Thymus (tissue), 11 donors: ENCODE measurements around the gene NKTR. TPM values are rescaled to one million over a fixed set of nuclear protein-coding genes. Genes with fewer than 3 reads are reported as not detected.

Experiments
- DNase-seq, 9 donors: peaks; one replicate each; pipeline ENCODE4 v3.0.0-alpha.2; 2013; ENCODE audit warnings: low spot score in 9 of 9, low read depth in 6 of 9, missing footprints in 1 of 9
- H3K27ac ChIP-seq, 2 donors: one replicate each; pipeline ENCODE4 v1.5.1; 2013; ENCODE audit warnings: control low read depth in 1 of 2, low read depth in 1 of 2, low read length in 1 of 2, mild to moderate bottlenecking in 1 of 2, moderate library complexity in 1 of 2
- H3K27me3 ChIP-seq, 2 donors: one replicate each; pipeline ENCODE4 v1.5.1; 2013; ENCODE audit warnings: low read length in 1 of 2; ENCODE audit not compliant: control insufficient read depth in 2 of 2, insufficient read depth in 1 of 2
- H3K36me3 ChIP-seq, 2 donors: one replicate each; pipeline ENCODE4 v1.5.1; 2013; ENCODE audit warnings: low read length in 1 of 2, mild to moderate bottlenecking in 1 of 2, moderate library complexity in 1 of 2; ENCODE audit not compliant: control insufficient read depth in 2 of 2, insufficient read depth in 2 of 2
- H3K4me1 ChIP-seq, 2 donors: one replicate each; pipeline ENCODE4 v1.5.1; 2013; ENCODE audit warnings: low read length in 2 of 2; ENCODE audit not compliant: control insufficient read depth in 2 of 2, insufficient read depth in 2 of 2
- H3K4me3 ChIP-seq, 2 donors: one replicate each; pipeline ENCODE4 v1.5.1; 2013; ENCODE audit warnings: low read length in 2 of 2, control low read depth in 1 of 2, mild to moderate bottlenecking in 1 of 2
- H3K9me3 ChIP-seq, 2 donors: one replicate each; pipeline ENCODE4 v1.5.1; 2013; ENCODE audit warnings: low read length in 1 of 2, mild to moderate bottlenecking in 1 of 2; ENCODE audit not compliant: control insufficient read depth in 2 of 2, insufficient read depth in 1 of 2
- WGBS: extraction: QIAGEN DNeasy Blood & Tissue Kit; methylation state at CpG from one replicate; pipeline ENCODE4 v1.1.7; 2013; 5-methylcytosine and 5-hydroxymethylcytosine counted together
- polyA plus RNA-seq: library from polyadenylated mRNA; stranded (reverse); fragments of 200-250 nt; gene quantifications from one replicate; pipeline ENCODE4 v1.2.3, GENCODE V29; 2013
- total RNA-seq: library from RNA; stranded (reverse); fragments of 120-200 nt; gene quantifications from one replicate; pipeline ENCODE4 v1.2.4, GENCODE V29; 2013
- donor health status: healthy.

Gene NKTR
- total and polyA plus RNA-seq, 2 donors: 32.1 to 52.9 TPM

GRCh38 chr3:42633544-42633943 is 33.1 kb downstream of the NKTR start:
- no peaks in the 10 kb centered on the region for H3K4me1 ChIP-seq
- WGBS: 98% methylated on average over 6 of the region's 6 CpGs
- H3K27me3 ChIP-seq: no peaks in the 10 kb centered on the region
- H3K27ac ChIP-seq: no peak overlapping the region
- peaks cover 43 to 81% of the 10 kb centered on the region in 2 donors for H3K36me3 ChIP-seq
- no peaks in the 10 kb centered on the region for H3K9me3 ChIP-seq
- DNase-seq: no peak
- no peak overlapping the region for H3K4me3 ChIP-seq

- 95% methylated on average over 2 of the region's 2 CpGs for WGBS
- Histone ChIP-seq H3K9me3 (no peaks in the 10 kb centered on the region), H3K27ac (no peak overlapping the region), H3K4me3 (no peak overlapping the region), H3K27me3 (no peaks in the 10 kb centered on the region), H3K4me1 (no peaks in the 10 kb centered on the region), H3K36me3 (peaks cover 53 to 92% of the 10 kb centered on the region in 2 donors)
- DNase-seq: no peak
Measured at GRCh38 chr3:42635111-42635510, 34.6 kb downstream of the NKTR start.

- no peaks in the 10 kb centered on the region for H3K4me1 ChIP-seq
- no peak overlapping the region for H3K27ac ChIP-seq
- H3K36me3 ChIP-seq: peaks cover 56 to 86% of the 10 kb centered on the region in 2 donors
- WGBS: 98% methylated on average over 6 of the region's 6 CpGs
- H3K4me3 ChIP-seq: no peak overlapping the region
- no peak for DNase-seq
- H3K27me3 ChIP-seq: no peaks in the 10 kb centered on the region
- no peaks in the 10 kb centered on the region for H3K9me3 ChIP-seq
Measured at GRCh38 chr3:42637001-42637400, 36.5 kb downstream of the NKTR start.

- WGBS: 92% methylated on average over 6 of the region's 6 CpGs
- H3K27ac ChIP-seq: no peak overlapping the region
- no peaks in the 10 kb centered on the region for H3K4me1 ChIP-seq
- H3K9me3 ChIP-seq: no peaks in the 10 kb centered on the region
- H3K27me3 ChIP-seq: no peaks in the 10 kb centered on the region
- no peak for DNase-seq
- peaks cover 59 to 85% of the 10 kb centered on the region in 2 donors for H3K36me3 ChIP-seq
- H3K4me3 ChIP-seq: no peak overlapping the region
Measured at GRCh38 chr3:42638339-42638842, 37.9 kb downstream of the NKTR start.

GRCh38 chr3:42639192-42639591 is 38.7 kb downstream of the NKTR start:
- no peak for DNase-seq
- H3K4me1 ChIP-seq: no peaks in the 10 kb centered on the region
- H3K27me3 ChIP-seq: no peaks in the 10 kb centered on the region
- no peaks in the 10 kb centered on the region for H3K9me3 ChIP-seq
- 97% methylated on average over 6 of the region's 6 CpGs for WGBS
- no peak overlapping the region for H3K27ac ChIP-seq
- H3K36me3 ChIP-seq: peaks cover 60 to 86% of the 10 kb centered on the region in 2 donors
- H3K4me3 ChIP-seq: no peak overlapping the region

GRCh38 chr3:42640129-42640528 is 39.6 kb downstream of the NKTR start:
- H3K27ac ChIP-seq: no peak overlapping the region
- H3K27me3 ChIP-seq: no peaks in the 10 kb centered on the region
- H3K4me1 ChIP-seq: no peaks in the 10 kb centered on the region
- no peaks in the 10 kb centered on the region for H3K9me3 ChIP-seq
- H3K4me3 ChIP-seq: no peak overlapping the region
- no peak for DNase-seq
- peaks cover 68 to 90% of the 10 kb centered on the region in 2 donors for H3K36me3 ChIP-seq

- DNase-seq: no peak
- Histone ChIP-seq H3K4me3 (no peak overlapping the region), H3K27me3 (no peaks in the 10 kb centered on the region), H3K36me3 (peaks cover 70 to 91% of the 10 kb centered on the region in 2 donors), H3K27ac (no peak overlapping the region), H3K9me3 (no peaks in the 10 kb centered on the region), H3K4me1 (no peaks in the 10 kb centered on the region)
- 97% methylated on average over 6 of the region's 6 CpGs for WGBS
Measured at GRCh38 chr3:42640771-42641370, 40.4 kb downstream of the NKTR start.

- DNase-seq: no peak
- Histone ChIP-seq H3K27ac (no peak overlapping the region), H3K9me3 (no peaks in the 10 kb centered on the region), H3K36me3 (peaks cover 45 to 60% of the 10 kb centered on the region in 2 donors), H3K27me3 (peaks cover 0 to 3% of the 10 kb centered on the region in 2 donors), H3K4me1 (peaks cover 5 to 17% of the 10 kb centered on the region in 2 donors), H3K4me3 (no peak overlapping the region)
- WGBS: 97% methylated on average over 5 of the region's 5 CpGs
Measured at GRCh38 chr3:42647821-42648459, 47.5 kb downstream of the NKTR start.

- peaks cover 0 to 14% of the 10 kb centered on the region in 2 donors for H3K27me3 ChIP-seq
- WGBS: 95% methylated on average over 2 of the region's 2 CpGs
- H3K4me1 ChIP-seq: peaks cover 5 to 25% of the 10 kb centered on the region in 2 donors
- peaks cover 36 to 49% of the 10 kb centered on the region in 2 donors for H3K36me3 ChIP-seq
- no peaks in the 10 kb centered on the region for H3K9me3 ChIP-seq
- H3K27ac ChIP-seq: no peak overlapping the region
- H3K4me3 ChIP-seq: no peak overlapping the region
- DNase-seq: no peak
Measured at GRCh38 chr3:42649006-42649405, 48.5 kb downstream of the NKTR start.
